GM23338 (cell line): ENCODE results near the gene TBX18. TPM values are rescaled to one million over a fixed set of nuclear protein-coding genes. Genes with fewer than 3 reads are reported as not detected.

ENCODE experiments used
- ATAC-seq: fragments of 200-7000 bp; cut with Tn5 transposase; 3 replicates; pipeline ENCODE4 v1.9.1; 2020
- DNase-seq: peaks from one replicate; pipeline ENCODE4 v3.0.0-alpha.2; 2015; ENCODE audit warnings: low spot score
- H2AFZ ChIP-seq: fragments of 200-600 bp; sonication (generic); 2 replicates; pipeline ENCODE4 v1.8.0; 2016; ENCODE audit warnings: antibody characterized with exemption, mild to moderate bottlenecking, moderate library complexity
- H3F3A ChIP-seq: fragments of 200-600 bp; sonication (generic); replicated peaks from 2 replicates; pipeline ENCODE4 v1.8.0; 2017; ENCODE audit warnings: antibody characterized with exemption, mixed run types, low read depth
- H3K27ac ChIP-seq: fragments of 200-600 bp; sonication (generic); 2 replicates; pipeline ENCODE4 v1.6.1; 2016; ENCODE audit warnings: low read depth
- H3K27me3 ChIP-seq: fragments of 200-600 bp; sonication (generic); 2 replicates; pipeline ENCODE4 v1.8.0; 2016; ENCODE audit warnings: mild to moderate bottlenecking, mixed run types, moderate library complexity; ENCODE audit not compliant: insufficient read depth
- H3K36me3 ChIP-seq: fragments of 200-600 bp; sonication (generic); 2 replicates; pipeline ENCODE4 v1.8.0; 2016; ENCODE audit warnings: mild to moderate bottlenecking; ENCODE audit not compliant: insufficient read depth
- H3K4me1 ChIP-seq: fragments of 200-600 bp; sonication (generic); 2 replicates; pipeline ENCODE4 v1.8.0; 2016; ENCODE audit warnings: mild to moderate bottlenecking, moderate library complexity; ENCODE audit not compliant: insufficient read depth
- H3K4me2 ChIP-seq: fragments of 200-600 bp; sonication (generic); 2 replicates; pipeline ENCODE4 v1.7.1; 2017; ENCODE audit warnings: mixed run types
- H3K4me3 ChIP-seq: fragments of 200-600 bp; sonication (generic); 2 replicates; pipeline ENCODE4 v1.6.1; 2016; ENCODE audit warnings: mixed run types
- H3K79me2 ChIP-seq: fragments of 200-600 bp; sonication (generic); replicated peaks from 2 replicates; pipeline ENCODE4 v1.8.0; 2017; ENCODE audit warnings: mild to moderate bottlenecking; ENCODE audit not compliant: insufficient read depth
- H3K9me2 ChIP-seq: fragments of 200-600 bp; sonication (generic); 2 replicates; pipeline ENCODE4 v1.8.0; 2017; ENCODE audit not compliant: insufficient read depth
- H4K20me1 ChIP-seq: fragments of 200-600 bp; sonication (generic); replicated peaks from 2 replicates; pipeline ENCODE4 v1.8.0; 2017; ENCODE audit warnings: mild to moderate bottlenecking; ENCODE audit not compliant: insufficient read depth
- H3K27ac Mint-ChIP-seq: 2 replicates; pipeline ENCODE4 v1.8.0; 2020; ENCODE audit warnings: inconsistent platforms, mild to moderate bottlenecking, moderate library complexity, mixed read lengths
- H3K27me3 Mint-ChIP-seq: 3 replicates; pipeline ENCODE4 v1.8.0; 2022; ENCODE audit warnings: low read depth, mild to moderate bottlenecking, moderate library complexity, mixed read lengths, inconsistent platforms; ENCODE audit not compliant: insufficient read depth, poor library complexity
- H3K36me3 Mint-ChIP-seq: 3 replicates; pipeline ENCODE4 v1.8.0; 2021; ENCODE audit warnings: low read depth, mild to moderate bottlenecking, inconsistent platforms, moderate library complexity, mixed read lengths
- H3K4me1 Mint-ChIP-seq: 3 replicates; pipeline ENCODE4 v1.8.0; 2020; ENCODE audit warnings: mild to moderate bottlenecking, inconsistent platforms, mixed read lengths
- H3K4me3 Mint-ChIP-seq: 3 replicates; pipeline ENCODE4 v1.8.0; 2021; ENCODE audit warnings: moderate library complexity, mild to moderate bottlenecking, inconsistent platforms, mixed read lengths
- H3K9me3 Mint-ChIP-seq: 3 replicates; pipeline ENCODE4 v1.8.0; 2020; ENCODE audit warnings: moderate library complexity, mild to moderate bottlenecking, inconsistent platforms, mixed read lengths
- CREB1 ChIP-seq: fragments of 250-450 bp; sonication (Bioruptor Pico); IDR thresholded peaks from 2 replicates; pipeline ENCODE4 v1.5.0; 2020; ENCODE audit warnings: low read depth, mild to moderate bottlenecking, moderate library complexity
- EZH2 ChIP-seq: fragments of 200-600 bp; sonication (generic); IDR thresholded peaks from one replicate; pipeline ENCODE4 v1.8.0; 2017; ENCODE audit warnings: antibody characterized with exemption, mild to moderate bottlenecking, low read depth; ENCODE audit not compliant: unreplicated experiment
- EZH2phosphoT487 ChIP-seq: fragments of 200-600 bp; sonication (generic); IDR thresholded peaks from one replicate; pipeline ENCODE4 v1.8.1; 2018; ENCODE audit warnings: antibody characterized with exemption; ENCODE audit not compliant: unreplicated experiment
- JUNB ChIP-seq: IDR thresholded peaks from one replicate; pipeline ENCODE4 v1.6.1; 2016; ENCODE audit warnings: antibody characterized with exemption; ENCODE audit not compliant: unreplicated experiment
- POLR2AphosphoS5 ChIP-seq: IDR thresholded peaks from 2 replicates; pipeline ENCODE4 v1.6.1; 2016; ENCODE audit warnings: antibody characterized with exemption, low read depth
- STAT1 ChIP-seq: IDR thresholded peaks from one replicate; pipeline ENCODE4 v1.6.1; 2016; ENCODE audit warnings: antibody characterized with exemption; ENCODE audit not compliant: unreplicated experiment
- ZNF114 ChIP-seq: fragments of 250-450 bp; sonication (Bioruptor Pico); IDR thresholded peaks from 2 replicates; pipeline ENCODE4 v1.5.0; 2020; ENCODE audit warnings: mild to moderate bottlenecking, moderate library complexity
- ZNF331 ChIP-seq: fragments of 250-450 bp; sonication (Bioruptor Pico); IDR thresholded peaks from 2 replicates; pipeline ENCODE4 v1.5.0; 2020; ENCODE audit warnings: low read depth, mild to moderate bottlenecking, moderate library complexity
- polyA plus RNA-seq: library from polyadenylated mRNA; unstranded; fragments of >200 nt; fragmentation: Nextera tagmentation; extraction: Ambion mirVana; gene quantifications from 2 replicates; pipeline ENCODE4 v1.2.1, GENCODE V29; 2016
- total RNA-seq: library from RNA; depleted of rRNA; stranded (reverse); fragments of >200 nt; shearing (Covaris generic); gene quantifications from 2 replicates; pipeline ENCODE4 v1.2.3, GENCODE V29; 2014
- TF ChIP-seq, protein P1 (sequence below): fragments of 250-450 bp; sonication (Bioruptor Pico); IDR thresholded peaks from 2 replicates; pipeline ENCODE4 v1.5.0; 2020; ENCODE audit warnings: mild to moderate bottlenecking, moderate library complexity
- TF ChIP-seq, protein P2 (sequence below): IDR thresholded peaks from one replicate; pipeline ENCODE4 v1.6.1; 2018; ENCODE audit warnings: antibody characterized with exemption; ENCODE audit not compliant: unreplicated experiment
- TF ChIP-seq, protein P3 (sequence below), 2 experiments: fragments of 200-600 bp in 1 of 2; sonication (generic) in 1 of 2; conservative IDR thresholded peaks; 2 replicates each; pipeline versions ENCODE4 v1.5.1 to v1.6.1; 2016 to 2017; ENCODE audit warnings: antibody characterized with exemption in 2 of 2, low read depth in 2 of 2, mild to moderate bottlenecking in 2 of 2, moderate library complexity in 1 of 2

The TBX18 gene
- total and polyA plus RNA-seq, 2 experiments from 2014 or later = 0.03 TPM; not detected in 1

DNA sequence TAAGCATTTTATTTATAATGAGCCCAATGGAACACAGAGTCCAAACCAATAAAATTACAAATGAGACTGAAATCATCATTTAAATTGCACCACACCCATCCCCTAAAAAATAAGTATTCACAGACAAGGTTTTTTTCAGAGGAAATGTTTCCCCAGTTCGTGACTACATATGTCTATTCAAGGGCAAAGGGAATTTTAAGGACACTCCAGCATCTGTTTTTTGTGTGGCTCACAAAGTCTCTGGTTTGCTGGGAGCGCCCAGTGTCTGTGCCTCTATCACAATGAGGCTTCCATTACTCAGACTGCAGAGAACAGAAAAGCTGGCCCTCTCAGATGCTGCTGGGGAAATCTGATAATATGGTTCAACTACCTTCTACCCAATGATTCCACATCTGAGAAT lies 16.0 kb downstream of the TBX18 start (continued):
- TF ChIP-seq, protein P1, sequence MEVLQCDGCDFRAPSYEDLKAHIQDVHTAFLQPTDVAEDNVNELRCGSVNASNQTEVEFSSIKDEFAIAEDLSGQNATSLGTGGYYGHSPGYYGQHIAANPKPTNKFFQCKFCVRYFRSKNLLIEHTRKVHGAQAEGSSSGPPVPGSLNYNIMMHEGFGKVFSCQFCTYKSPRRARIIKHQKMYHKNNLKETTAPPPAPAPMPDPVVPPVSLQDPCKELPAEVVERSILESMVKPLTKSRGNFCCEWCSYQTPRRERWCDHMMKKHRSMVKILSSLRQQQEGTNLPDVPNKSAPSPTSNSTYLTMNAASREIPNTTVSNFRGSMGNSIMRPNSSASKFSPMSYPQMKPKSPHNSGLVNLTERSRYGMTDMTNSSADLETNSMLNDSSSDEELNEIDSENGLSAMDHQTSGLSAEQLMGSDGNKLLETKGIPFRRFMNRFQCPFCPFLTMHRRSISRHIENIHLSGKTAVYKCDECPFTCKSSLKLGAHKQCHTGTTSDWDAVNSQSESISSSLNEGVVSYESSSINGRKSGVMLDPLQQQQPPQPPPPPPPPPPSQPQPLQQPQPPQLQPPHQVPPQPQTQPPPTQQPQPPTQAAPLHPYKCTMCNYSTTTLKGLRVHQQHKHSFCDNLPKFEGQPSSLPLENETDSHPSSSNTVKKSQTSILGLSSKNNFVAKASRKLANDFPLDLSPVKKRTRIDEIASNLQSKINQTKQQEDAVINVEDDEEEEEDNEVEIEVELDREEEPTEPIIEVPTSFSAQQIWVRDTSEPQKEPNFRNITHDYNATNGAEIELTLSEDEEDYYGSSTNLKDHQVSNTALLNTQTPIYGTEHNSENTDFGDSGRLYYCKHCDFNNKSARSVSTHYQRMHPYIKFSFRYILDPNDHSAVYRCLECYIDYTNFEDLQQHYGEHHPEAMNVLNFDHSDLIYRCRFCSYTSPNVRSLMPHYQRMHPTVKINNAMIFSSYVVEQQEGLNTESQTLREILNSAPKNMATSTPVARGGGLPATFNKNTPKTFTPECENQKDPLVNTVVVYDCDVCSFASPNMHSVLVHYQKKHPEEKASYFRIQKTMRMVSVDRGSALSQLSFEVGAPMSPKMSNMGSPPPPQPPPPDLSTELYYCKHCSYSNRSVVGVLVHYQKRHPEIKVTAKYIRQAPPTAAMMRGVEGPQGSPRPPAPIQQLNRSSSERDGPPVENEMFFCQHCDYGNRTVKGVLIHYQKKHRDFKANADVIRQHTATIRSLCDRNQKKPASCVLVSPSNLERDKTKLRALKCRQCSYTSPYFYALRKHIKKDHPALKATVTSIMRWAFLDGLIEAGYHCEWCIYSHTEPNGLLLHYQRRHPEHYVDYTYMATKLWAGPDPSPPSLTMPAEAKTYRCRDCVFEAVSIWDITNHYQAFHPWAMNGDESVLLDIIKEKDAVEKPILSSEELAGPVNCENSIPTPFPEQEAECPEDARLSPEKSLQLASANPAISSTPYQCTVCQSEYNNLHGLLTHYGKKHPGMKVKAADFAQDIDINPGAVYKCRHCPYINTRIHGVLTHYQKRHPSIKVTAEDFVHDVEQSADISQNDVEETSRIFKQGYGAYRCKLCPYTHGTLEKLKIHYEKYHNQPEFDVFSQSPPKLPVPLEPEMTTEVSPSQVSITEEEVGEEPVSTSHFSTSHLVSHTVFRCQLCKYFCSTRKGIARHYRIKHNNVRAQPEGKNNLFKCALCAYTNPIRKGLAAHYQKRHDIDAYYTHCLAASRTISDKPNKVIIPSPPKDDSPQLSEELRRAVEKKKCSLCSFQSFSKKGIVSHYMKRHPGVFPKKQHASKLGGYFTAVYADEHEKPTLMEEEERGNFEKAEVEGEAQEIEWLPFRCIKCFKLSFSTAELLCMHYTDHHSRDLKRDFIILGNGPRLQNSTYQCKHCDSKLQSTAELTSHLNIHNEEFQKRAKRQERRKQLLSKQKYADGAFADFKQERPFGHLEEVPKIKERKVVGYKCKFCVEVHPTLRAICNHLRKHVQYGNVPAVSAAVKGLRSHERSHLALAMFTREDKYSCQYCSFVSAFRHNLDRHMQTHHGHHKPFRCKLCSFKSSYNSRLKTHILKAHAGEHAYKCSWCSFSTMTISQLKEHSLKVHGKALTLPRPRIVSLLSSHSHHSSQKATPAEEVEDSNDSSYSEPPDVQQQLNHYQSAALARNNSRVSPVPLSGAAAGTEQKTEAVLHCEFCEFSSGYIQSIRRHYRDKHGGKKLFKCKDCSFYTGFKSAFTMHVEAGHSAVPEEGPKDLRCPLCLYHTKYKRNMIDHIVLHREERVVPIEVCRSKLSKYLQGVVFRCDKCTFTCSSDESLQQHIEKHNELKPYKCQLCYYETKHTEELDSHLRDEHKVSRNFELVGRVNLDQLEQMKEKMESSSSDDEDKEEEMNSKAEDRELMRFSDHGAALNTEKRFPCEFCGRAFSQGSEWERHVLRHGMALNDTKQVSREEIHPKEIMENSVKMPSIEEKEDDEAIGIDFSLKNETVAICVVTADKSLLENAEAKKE (CRISPR knock-in tag) = no peak
- no peak for TF ChIP-seq ZNF331 (CRISPR knock-in tag)
- TF ChIP-seq JUNB = no peak
- no peak for TF ChIP-seq STAT1
- TF ChIP-seq POLR2AphosphoS5 = no peak

DNA sequence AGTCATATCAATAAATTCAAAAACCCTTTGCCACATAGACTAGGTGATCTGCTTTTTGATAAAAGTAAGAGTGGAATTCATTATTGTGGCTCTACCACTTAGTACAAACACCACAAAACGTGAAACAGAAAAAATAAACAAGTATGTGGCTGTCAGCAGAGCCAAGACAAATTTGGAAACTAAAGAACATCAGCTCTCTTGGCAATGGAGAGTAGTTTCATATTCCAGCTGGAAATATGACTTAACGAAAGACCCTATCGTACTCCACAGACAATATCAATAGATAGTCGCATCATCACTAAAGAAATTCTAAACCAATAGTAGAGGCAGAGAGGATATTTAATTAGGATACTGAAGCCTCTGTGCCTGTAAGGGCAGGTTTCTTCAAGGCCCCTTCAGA lies 20.8 kb downstream of the TBX18 start:
- Histone ChIP-seq H3K79me2 (no peaks in the 10 kb centered on the region), H3K9me2 (no peaks in the 10 kb centered on the region), H3K4me1 (no peaks in the 10 kb centered on the region), H4K20me1 (no peaks in the 10 kb centered on the region), H3K4me3 (no peak overlapping the region), H3K27me3 (no peaks in the 10 kb centered on the region), H3F3A (no peaks in the 10 kb centered on the region), H2AFZ (no peak overlapping the region), H3K4me2 (no peak overlapping the region), H3K27ac (no peak overlapping the region), H3K36me3 (no peaks in the 10 kb centered on the region)
- DNase-seq (no peak), ATAC-seq (no peak)
- no peaks in the 10 kb centered on the region for H3K4me1 Mint-ChIP-seq
- no peak overlapping the region for H3K4me3 Mint-ChIP-seq
- H3K9me3 Mint-ChIP-seq = no peaks in the 10 kb centered on the region
- peaks cover 2% of the 10 kb centered on the region for H3K27me3 Mint-ChIP-seq
- H3K36me3 Mint-ChIP-seq = no peaks in the 10 kb centered on the region
- H3K27ac Mint-ChIP-seq = no peak overlapping the region
- TF ChIP-seq STAT1 (no peak), ZNF114 (no peak), CREB1 (CRISPR knock-in tag) (no peak), EZH2 (no peak), JUNB (no peak), EZH2phosphoT487 (no peak), POLR2AphosphoS5 (no peak)
- TF ChIP-seq, protein P2, sequence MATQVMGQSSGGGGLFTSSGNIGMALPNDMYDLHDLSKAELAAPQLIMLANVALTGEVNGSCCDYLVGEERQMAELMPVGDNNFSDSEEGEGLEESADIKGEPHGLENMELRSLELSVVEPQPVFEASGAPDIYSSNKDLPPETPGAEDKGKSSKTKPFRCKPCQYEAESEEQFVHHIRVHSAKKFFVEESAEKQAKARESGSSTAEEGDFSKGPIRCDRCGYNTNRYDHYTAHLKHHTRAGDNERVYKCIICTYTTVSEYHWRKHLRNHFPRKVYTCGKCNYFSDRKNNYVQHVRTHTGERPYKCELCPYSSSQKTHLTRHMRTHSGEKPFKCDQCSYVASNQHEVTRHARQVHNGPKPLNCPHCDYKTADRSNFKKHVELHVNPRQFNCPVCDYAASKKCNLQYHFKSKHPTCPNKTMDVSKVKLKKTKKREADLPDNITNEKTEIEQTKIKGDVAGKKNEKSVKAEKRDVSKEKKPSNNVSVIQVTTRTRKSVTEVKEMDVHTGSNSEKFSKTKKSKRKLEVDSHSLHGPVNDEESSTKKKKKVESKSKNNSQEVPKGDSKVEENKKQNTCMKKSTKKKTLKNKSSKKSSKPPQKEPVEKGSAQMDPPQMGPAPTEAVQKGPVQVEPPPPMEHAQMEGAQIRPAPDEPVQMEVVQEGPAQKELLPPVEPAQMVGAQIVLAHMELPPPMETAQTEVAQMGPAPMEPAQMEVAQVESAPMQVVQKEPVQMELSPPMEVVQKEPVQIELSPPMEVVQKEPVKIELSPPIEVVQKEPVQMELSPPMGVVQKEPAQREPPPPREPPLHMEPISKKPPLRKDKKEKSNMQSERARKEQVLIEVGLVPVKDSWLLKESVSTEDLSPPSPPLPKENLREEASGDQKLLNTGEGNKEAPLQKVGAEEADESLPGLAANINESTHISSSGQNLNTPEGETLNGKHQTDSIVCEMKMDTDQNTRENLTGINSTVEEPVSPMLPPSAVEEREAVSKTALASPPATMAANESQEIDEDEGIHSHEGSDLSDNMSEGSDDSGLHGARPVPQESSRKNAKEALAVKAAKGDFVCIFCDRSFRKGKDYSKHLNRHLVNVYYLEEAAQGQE = no peak
- TF ChIP-seq, protein P3, sequence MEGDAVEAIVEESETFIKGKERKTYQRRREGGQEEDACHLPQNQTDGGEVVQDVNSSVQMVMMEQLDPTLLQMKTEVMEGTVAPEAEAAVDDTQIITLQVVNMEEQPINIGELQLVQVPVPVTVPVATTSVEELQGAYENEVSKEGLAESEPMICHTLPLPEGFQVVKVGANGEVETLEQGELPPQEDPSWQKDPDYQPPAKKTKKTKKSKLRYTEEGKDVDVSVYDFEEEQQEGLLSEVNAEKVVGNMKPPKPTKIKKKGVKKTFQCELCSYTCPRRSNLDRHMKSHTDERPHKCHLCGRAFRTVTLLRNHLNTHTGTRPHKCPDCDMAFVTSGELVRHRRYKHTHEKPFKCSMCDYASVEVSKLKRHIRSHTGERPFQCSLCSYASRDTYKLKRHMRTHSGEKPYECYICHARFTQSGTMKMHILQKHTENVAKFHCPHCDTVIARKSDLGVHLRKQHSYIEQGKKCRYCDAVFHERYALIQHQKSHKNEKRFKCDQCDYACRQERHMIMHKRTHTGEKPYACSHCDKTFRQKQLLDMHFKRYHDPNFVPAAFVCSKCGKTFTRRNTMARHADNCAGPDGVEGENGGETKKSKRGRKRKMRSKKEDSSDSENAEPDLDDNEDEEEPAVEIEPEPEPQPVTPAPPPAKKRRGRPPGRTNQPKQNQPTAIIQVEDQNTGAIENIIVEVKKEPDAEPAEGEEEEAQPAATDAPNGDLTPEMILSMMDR (conservative IDR thresholded peaks at IDR 0.05; ENCODE audit: low read depth in 2 of 2) = no peak
